ENCODE data around the gene TRANK1. TPM values are rescaled to one million over a fixed set of nuclear protein-coding genes. Genes with fewer than 3 reads are reported as not detected.
"Not testable (repeated sequence)": the region's sequence is repeated elsewhere in the genome, so short reads cannot be mapped to it uniquely, and the experiment has no call there.

The TRANK1 gene
- total RNA-seq, 1 donor from 2014 or later = 135 TPM

GRCh38 chr3:36891701-36892160, 53.1 kb downstream of the TRANK1 start:
- Mint-ChIP-seq H3K36me3 (ENCODE audit: low read depth) (peaks cover 89% of the 10 kb centered on the region), H3K27me3 (no peaks in the 10 kb centered on the region), H3K4me1 (peaks cover 84% of the 10 kb centered on the region), H3K9me3 (peaks cover 2% of the 10 kb centered on the region), H3K4me3 (peak overlapping the region; percentile 81), H3K27ac (peak overlapping the region; percentile 97)
- ATAC-seq (ENCODE audit: low read depth) = peak; percentile 83
- intact Hi-C loops (cut with micrococcal nuclease) = loop anchor here (1.0 kb wide), 7 partner anchors 9 to 102 kb away; partner anchors contain the start of genes EPM2AIP1 and MLH1
- CTCF ChIA-PET = interaction anchor here (0.7 to 4.7 kb wide), 10 partner anchors 9 to 67 kb away, joined by 3 to 36 read pairs (median 6); partner anchors contain the start of gene TRANK1
- POLR2A ChIA-PET = interaction anchor here (0.8 to 9.6 kb wide), 13 partner anchors 11 to 101 kb away, joined by 3 to 185 read pairs (median 17); partner anchors contain the start of genes EPM2AIP1, MLH1 and TRANK1
- TF ChIP-seq CTCF (IDR thresholded peaks at IDR 0.05) = no peak
- DNase-seq = peak; percentile 62

GRCh38 chr3:36891097-36891496, 53.8 kb downstream of the TRANK1 start:
- CTCF ChIA-PET = interaction anchor here (1.3 to 4.7 kb wide), 6 partner anchors 10 to 67 kb away, joined by 4 to 36 read pairs (median 9); partner anchors contain the start of gene TRANK1
- DNase-seq, H3K27me3 Mint-ChIP-seq, H3K9me3 Mint-ChIP-seq: not testable (repeated sequence)
- intact Hi-C loops (cut with micrococcal nuclease) = loop anchor here (1.0 kb wide), 7 partner anchors 9 to 102 kb away; partner anchors contain the start of genes EPM2AIP1 and MLH1
- Mint-ChIP-seq H3K4me3 (peak overlapping the region; percentile 81), H3K27ac (peak overlapping the region; percentile 97), H3K4me1 (peaks cover 79% of the 10 kb centered on the region), H3K36me3 (ENCODE audit: low read depth) (peaks cover 88% of the 10 kb centered on the region)
- peak; percentile 24 for ATAC-seq (ENCODE audit: low read depth)
- POLR2A ChIA-PET = interaction anchor here (1.2 to 9.6 kb wide), 12 partner anchors 13 to 102 kb away, joined by 4 to 185 read pairs (median 17); partner anchors contain the start of genes EPM2AIP1, MLH1 and TRANK1

GRCh38 chr3:36890261-36890660, 54.6 kb downstream of the TRANK1 start:
- DNase-seq = no peak
- POLR2A ChIA-PET = interaction anchor here (1.2 to 9.6 kb wide), 5 partner anchors 14 to 103 kb away, joined by 4 to 185 read pairs (median 7); partner anchors contain the start of genes EPM2AIP1, MLH1 and TRANK1
- H3K4me3 Mint-ChIP-seq = peak overlapping the region; percentile 81
- intact Hi-C loops (cut with micrococcal nuclease) = no loop called here
- TF ChIP-seq CTCF (IDR thresholded peaks at IDR 0.05) = no peak
- peaks cover 86% of the 10 kb centered on the region for H3K36me3 Mint-ChIP-seq (ENCODE audit: low read depth)
- peaks cover 70% of the 10 kb centered on the region for H3K4me1 Mint-ChIP-seq
- peak overlapping the region; percentile 97 for H3K27ac Mint-ChIP-seq
- no peaks in the 10 kb centered on the region for H3K27me3 Mint-ChIP-seq
- CTCF ChIA-PET = interaction anchor here (1.0 to 4.7 kb wide), 3 partner anchors 22 to 68 kb away, joined by 3 to 36 read pairs (median 8); partner anchors contain the start of gene TRANK1
- H3K9me3 Mint-ChIP-seq = peaks cover 2% of the 10 kb centered on the region
- no peak for ATAC-seq (ENCODE audit: low read depth)

GRCh38 chr3:36881735-36882134, 63.1 kb downstream of the TRANK1 start:
- intact Hi-C loops (cut with micrococcal nuclease) = loop anchor here (1.0 to 2.0 kb wide), 2 partner anchors 10 to 15 kb away; no protein-coding TSS in a partner anchor
- peak overlapping the region; percentile 3 for H3K27ac Mint-ChIP-seq

GRCh38 chr3:36879842-36880241, 65.0 kb downstream of the TRANK1 start:
- Mint-ChIP-seq H3K4me1 (peaks cover 56% of the 10 kb centered on the region), H3K36me3 (ENCODE audit: low read depth) (peaks cover 37% of the 10 kb centered on the region)
- H3K27ac Mint-ChIP-seq; ATAC-seq (ENCODE audit: low read depth); H3K4me3 Mint-ChIP-seq; CTCF ChIA-PET; H3K27me3 Mint-ChIP-seq; H3K9me3 Mint-ChIP-seq; POLR2A ChIA-PET; DNase-seq: not testable (repeated sequence)
- intact Hi-C loops (cut with micrococcal nuclease) = loop anchor here (2.0 kb wide), 1 partner anchor 13 kb away; no protein-coding TSS in a partner anchor

More at GRCh38 chr3:36881735-36882134, 63.1 kb downstream of the TRANK1 start:
- TF ChIP-seq CTCF (IDR thresholded peaks at IDR 0.05) = no peak
- Mint-ChIP-seq H3K4me3 (no peak overlapping the region), H3K27me3 (no peaks in the 10 kb centered on the region), H3K4me1 (peaks cover 43% of the 10 kb centered on the region), H3K36me3 (ENCODE audit: low read depth) (peaks cover 50% of the 10 kb centered on the region), H3K9me3 (no peaks in the 10 kb centered on the region)
- POLR2A ChIA-PET = interaction anchor here (1.0 to 1.2 kb wide), 3 partner anchors 10 to 107 kb away, joined by 3 to 6 read pairs (median 3); no protein-coding TSS in a partner anchor
- CTCF ChIA-PET = no interaction called here
- ATAC-seq (ENCODE audit: low read depth) = no peak
- no peak for DNase-seq

All from activated B cell treated with CpG ODN at 0.5 μM for 24 hours (primary cell).